Osteoblast (primary cell): ENCODE data around the gene CACNA1I. TPM values are rescaled to one million over a fixed set of nuclear protein-coding genes. Genes with fewer than 3 reads are reported as not detected.

Source experiments
- DNase-seq: peaks from one replicate; pipeline ENCODE4 v3.0.0; 2011; ENCODE audit warnings: low spot score, mixed read lengths; ENCODE audit not compliant: insufficient read length; ENCODE audit errors: missing footprints
- H2AFZ ChIP-seq: 2 replicates; pipeline ENCODE4 v1.6.0; 2011; ENCODE audit warnings: mild to moderate bottlenecking, low read length
- H3K27ac ChIP-seq: 2 replicates; pipeline ENCODE4 v1.5.1; 2011; ENCODE audit warnings: mild to moderate bottlenecking, low read depth, low read length, moderate library complexity
- H3K27me3 ChIP-seq: 2 replicates; pipeline ENCODE4 v1.6.0; 2012; ENCODE audit warnings: mild to moderate bottlenecking, control low read depth, inconsistent platforms, low read length, moderate library complexity; ENCODE audit not compliant: insufficient read depth
- H3K36me3 ChIP-seq: 2 replicates; pipeline ENCODE4 v1.5.1; 2011; ENCODE audit warnings: mild to moderate bottlenecking, low read length, control low read depth, moderate library complexity; ENCODE audit not compliant: insufficient read depth
- H3K4me1 ChIP-seq: 2 replicates; pipeline ENCODE4 v1.5.1; 2011; ENCODE audit warnings: mild to moderate bottlenecking, low read length, control low read depth, moderate library complexity; ENCODE audit not compliant: insufficient read depth
- H3K4me2 ChIP-seq: 2 replicates; pipeline ENCODE4 v1.6.0; 2011; ENCODE audit warnings: mild to moderate bottlenecking, low read length; ENCODE audit not compliant: insufficient read depth
- H3K4me3 ChIP-seq: fragments of 200-600 bp; sonication (generic); 3 replicates; pipeline ENCODE4 v1.5.1; 2012; ENCODE audit warnings: mild to moderate bottlenecking, low read length, inconsistent platforms; ENCODE audit not compliant: insufficient read depth
- H3K79me2 ChIP-seq: 2 replicates; pipeline ENCODE4 v1.6.0; 2012; ENCODE audit warnings: mild to moderate bottlenecking, low read length, control low read depth, inconsistent platforms; ENCODE audit not compliant: insufficient read depth
- H3K9me3 ChIP-seq: 2 replicates; pipeline ENCODE4 v1.5.1; 2011; ENCODE audit warnings: low read depth, low read length, control low read depth
- H4K20me1 ChIP-seq: 2 replicates; pipeline ENCODE4 v1.6.0; 2012; ENCODE audit warnings: mild to moderate bottlenecking, low read length, control low read depth; ENCODE audit not compliant: insufficient read depth
- total RNA-seq: library from RNA; depleted of rRNA; stranded (reverse); fragments of >200 nt; gene quantifications from 2 replicates; pipeline ENCODE4 v1.2.3, GENCODE V29; 2012
- TF ChIP-seq, protein P1 (sequence below): IDR thresholded peaks from 2 replicates; pipeline ENCODE4 v1.5.1; 2011; ENCODE audit warnings: mild to moderate bottlenecking, low read depth, low read length, moderate library complexity; ENCODE audit errors: extremely low read depth

The CACNA1I gene
- total RNA-seq, 1 donor: under 0.01 TPM

DNA sequence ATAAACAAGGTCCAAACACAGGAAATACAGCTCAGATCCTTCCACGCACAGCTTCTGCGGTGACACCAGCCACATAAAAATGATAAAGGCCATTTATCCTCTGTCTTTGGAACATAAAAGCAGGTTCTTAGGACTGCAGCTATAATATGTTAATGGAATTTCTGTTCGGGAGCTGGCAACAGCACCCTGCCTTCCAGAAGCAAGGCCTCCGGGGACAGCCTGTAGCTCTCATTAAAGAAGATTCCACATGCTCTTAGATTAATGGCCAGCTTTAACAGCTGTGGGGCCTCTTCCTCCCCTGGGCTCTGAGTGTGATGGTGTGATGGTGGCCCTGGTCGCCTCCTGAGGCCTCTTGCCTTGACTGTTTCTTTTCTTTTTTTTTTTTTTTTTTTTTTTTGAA is 137.3 kb downstream of the CACNA1I start:
- Histone ChIP-seq H3K9me3 (no peaks in the 10 kb centered on the region), H3K4me1 (no peaks in the 10 kb centered on the region), H3K27ac (no peak overlapping the region), H4K20me1 (no peaks in the 10 kb centered on the region), H3K36me3 (no peaks in the 10 kb centered on the region), H3K4me3 (no peak overlapping the region), H3K4me2 (no peak overlapping the region), H3K79me2 (no peaks in the 10 kb centered on the region), H3K27me3 (peaks cover 20% of the 10 kb centered on the region), H2AFZ (no peak overlapping the region)
- no peak for DNase-seq
- TF ChIP-seq, protein P1, sequence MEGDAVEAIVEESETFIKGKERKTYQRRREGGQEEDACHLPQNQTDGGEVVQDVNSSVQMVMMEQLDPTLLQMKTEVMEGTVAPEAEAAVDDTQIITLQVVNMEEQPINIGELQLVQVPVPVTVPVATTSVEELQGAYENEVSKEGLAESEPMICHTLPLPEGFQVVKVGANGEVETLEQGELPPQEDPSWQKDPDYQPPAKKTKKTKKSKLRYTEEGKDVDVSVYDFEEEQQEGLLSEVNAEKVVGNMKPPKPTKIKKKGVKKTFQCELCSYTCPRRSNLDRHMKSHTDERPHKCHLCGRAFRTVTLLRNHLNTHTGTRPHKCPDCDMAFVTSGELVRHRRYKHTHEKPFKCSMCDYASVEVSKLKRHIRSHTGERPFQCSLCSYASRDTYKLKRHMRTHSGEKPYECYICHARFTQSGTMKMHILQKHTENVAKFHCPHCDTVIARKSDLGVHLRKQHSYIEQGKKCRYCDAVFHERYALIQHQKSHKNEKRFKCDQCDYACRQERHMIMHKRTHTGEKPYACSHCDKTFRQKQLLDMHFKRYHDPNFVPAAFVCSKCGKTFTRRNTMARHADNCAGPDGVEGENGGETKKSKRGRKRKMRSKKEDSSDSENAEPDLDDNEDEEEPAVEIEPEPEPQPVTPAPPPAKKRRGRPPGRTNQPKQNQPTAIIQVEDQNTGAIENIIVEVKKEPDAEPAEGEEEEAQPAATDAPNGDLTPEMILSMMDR: no peak

DNA sequence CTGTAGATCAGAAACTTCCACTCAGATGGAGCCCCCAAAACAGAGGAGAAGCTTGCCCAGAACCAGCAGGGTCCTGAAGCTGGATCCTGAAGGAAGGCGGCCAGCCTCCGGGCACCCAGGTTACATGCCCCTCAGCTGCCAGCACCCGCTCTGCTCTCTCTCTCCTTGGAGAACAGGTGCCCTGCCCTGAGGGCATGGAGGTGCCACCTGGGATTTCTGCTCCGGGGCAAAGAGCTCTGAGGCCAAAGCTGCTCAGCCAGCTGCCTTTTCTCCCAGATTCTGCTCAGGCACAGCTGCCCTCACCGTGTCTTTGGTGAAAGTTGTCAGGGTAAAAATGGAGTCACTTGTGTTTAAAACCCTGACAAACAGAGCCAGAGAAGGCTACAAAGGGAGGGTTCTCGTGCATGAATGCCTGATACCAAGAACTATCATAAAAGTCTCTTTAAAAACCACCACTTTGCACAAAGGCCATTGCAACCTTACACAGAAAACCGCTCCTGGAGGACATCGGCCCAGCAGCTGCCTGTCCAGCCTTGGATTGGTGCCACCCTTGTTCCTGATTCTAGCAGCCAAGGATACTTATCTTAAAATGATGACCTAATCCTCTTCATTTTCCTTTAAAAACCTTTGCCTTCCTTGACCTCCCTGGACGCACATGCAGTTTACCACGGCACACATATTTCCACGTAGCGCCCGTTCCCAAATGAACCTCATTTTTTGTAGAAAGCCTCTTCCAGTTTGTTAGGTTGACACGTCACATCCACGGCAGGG is 140.0 kb downstream of the CACNA1I start:
- DNase-seq: no peak
- Histone ChIP-seq H3K36me3 (no peaks in the 10 kb centered on the region), H3K27me3 (peaks cover 20% of the 10 kb centered on the region), H3K9me3 (no peaks in the 10 kb centered on the region), H2AFZ (no peak overlapping the region), H4K20me1 (no peaks in the 10 kb centered on the region), H3K4me3 (no peak overlapping the region), H3K4me1 (no peaks in the 10 kb centered on the region), H3K79me2 (no peaks in the 10 kb centered on the region), H3K4me2 (no peak overlapping the region), H3K27ac (no peak overlapping the region)
- TF ChIP-seq, protein P1: no peak

DNA sequence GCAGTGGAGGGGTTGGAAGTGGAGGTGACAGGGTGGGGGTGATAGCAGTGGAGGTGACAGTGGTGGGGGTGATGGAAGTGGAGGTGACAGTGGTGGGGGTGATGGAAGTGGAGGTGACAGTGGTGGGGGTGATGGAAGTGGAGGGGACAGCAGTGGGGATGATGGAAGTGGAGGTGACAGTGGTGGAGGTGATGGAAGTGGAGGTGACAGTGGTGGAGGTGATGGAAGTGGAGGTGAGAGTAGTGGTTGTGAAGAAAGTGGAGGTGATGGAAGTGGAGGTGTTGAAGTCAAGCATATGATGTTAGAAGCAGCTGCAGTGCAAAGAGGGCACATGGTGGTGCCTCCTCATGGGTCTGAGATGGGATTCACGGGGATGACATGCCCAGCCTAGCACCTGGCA is 141.5 kb downstream of the CACNA1I start:
- H2AFZ ChIP-seq: no peak overlapping the region
- no peaks in the 10 kb centered on the region for H3K79me2 ChIP-seq
- DNase-seq: no peak
- TF ChIP-seq, protein P1: no peak
- no peak overlapping the region for H3K4me3 ChIP-seq
- H3K9me3 ChIP-seq: no peaks in the 10 kb centered on the region
- H4K20me1 ChIP-seq: no peaks in the 10 kb centered on the region
- H3K27ac ChIP-seq: no peak overlapping the region
- no peak overlapping the region for H3K4me2 ChIP-seq
- H3K27me3 ChIP-seq: peaks cover 21% of the 10 kb centered on the region
- no peaks in the 10 kb centered on the region for H3K4me1 ChIP-seq
- no peaks in the 10 kb centered on the region for H3K36me3 ChIP-seq

DNA sequence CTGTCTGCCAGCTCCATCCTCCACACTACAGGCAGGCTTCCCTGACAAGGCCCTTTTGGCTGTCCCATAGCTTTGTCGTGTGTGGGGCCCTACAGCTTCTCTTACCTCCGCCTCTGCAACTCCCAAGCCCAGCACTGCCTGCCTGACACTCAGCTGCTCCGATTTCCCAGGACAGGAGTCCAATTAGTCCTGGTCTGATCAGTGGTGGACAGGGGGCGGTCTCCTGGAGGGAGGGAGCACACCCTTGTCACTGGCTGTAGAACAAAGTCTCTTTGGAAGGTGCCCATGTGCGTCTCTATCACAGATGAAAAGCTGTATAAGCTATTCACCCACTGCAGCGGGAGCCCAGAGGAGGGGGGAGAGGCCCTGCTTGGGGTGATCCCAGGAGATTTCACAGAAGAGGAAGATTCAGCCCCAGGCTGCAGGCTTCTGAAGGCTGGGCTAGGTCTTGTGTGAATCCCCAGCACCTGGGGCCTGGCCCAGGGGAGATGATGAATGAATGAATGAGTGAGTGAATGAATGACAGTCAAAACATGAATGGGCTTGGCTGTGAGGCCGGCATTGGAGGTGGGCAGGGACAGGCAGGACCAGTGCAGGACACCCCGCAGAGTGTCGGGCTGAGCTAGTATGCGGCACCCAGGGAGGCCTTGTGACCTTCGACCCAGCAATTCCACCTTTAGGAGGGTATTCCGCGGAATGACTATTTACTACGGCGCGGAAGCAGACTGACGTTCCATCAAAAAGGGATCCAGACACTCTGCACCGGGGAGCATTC is 142.4 kb downstream of the CACNA1I start:
- peaks cover 20% of the 10 kb centered on the region for H3K27me3 ChIP-seq
- no peak overlapping the region for H2AFZ ChIP-seq
- H4K20me1 ChIP-seq: no peaks in the 10 kb centered on the region
- no peak overlapping the region for H3K4me2 ChIP-seq
- no peaks in the 10 kb centered on the region for H3K9me3 ChIP-seq
- TF ChIP-seq, protein P1: no peak
- no peak overlapping the region for H3K4me3 ChIP-seq
- no peak overlapping the region for H3K27ac ChIP-seq
- no peaks in the 10 kb centered on the region for H3K4me1 ChIP-seq
- DNase-seq: peak; percentile 9
- no peaks in the 10 kb centered on the region for H3K79me2 ChIP-seq
- H3K36me3 ChIP-seq: no peaks in the 10 kb centered on the region
